Adrenal gland (tissue), 12 donors: ENCODE data around the gene WWOX. TPM values are rescaled to one million over a fixed set of nuclear protein-coding genes. Genes with fewer than 3 reads are reported as not detected.

ENCODE experiments used
- DNase-seq, 7 donors: peaks; one replicate each; pipeline ENCODE4 v3.0.0-alpha.2; 2019 to 2020
- H3K27ac ChIP-seq, 5 donors: fragments of 200-600 bp; sonication (generic) in 4 of 5; 1 replicate in 3 of 5; 2 replicates in 2 of 5; pipeline versions ENCODE4 v1.5.1 to v1.8.0; 2016 to 2020; ENCODE audit warnings: mild to moderate bottlenecking in 1 of 5
- H3K27me3 ChIP-seq: fragments of 200-600 bp; 2 replicates; pipeline ENCODE4 v1.8.0; 2021
- H3K36me3 ChIP-seq, 2 donors: fragments of 200-600 bp; replicated peaks in 1 of 2; 1 replicate in 1 of 2; 2 replicates in 1 of 2; pipeline versions ENCODE4 v1.5.1 to v1.8.0; 2018 to 2022
- H3K4me1 ChIP-seq, 2 donors: fragments of 200-600 bp; replicated peaks in 1 of 2; 1 replicate in 1 of 2; 2 replicates in 1 of 2; pipeline versions ENCODE4 v1.5.1 to v1.8.0; 2018 to 2021
- H3K4me3 ChIP-seq, 4 donors: fragments of 200-600 bp; sonication (generic) in 3 of 4; one replicate each; pipeline ENCODE4 v1.5.1; 2016 to 2018
- H3K9me3 ChIP-seq, 3 donors: fragments of 200-600 bp; sonication (generic) in 1 of 3; replicated peaks in 1 of 3; 1 replicate in 2 of 3; 2 replicates in 1 of 3; pipeline versions ENCODE4 v1.5.1 to v1.8.0; 2016 to 2021
- CTCF ChIP-seq, 6 experiments: fragments of 450-650 bp in 4 of 6; fragments of 200-600 bp in 2 of 6; sonication (generic) in 1 of 6; IDR thresholded peaks; 1 replicate in 5 of 6; 2 replicates in 1 of 6; pipeline versions ENCODE4 v1.5.1 to v1.8.0; 2016 to 2021; ENCODE audit warnings: antibody characterized with exemption in 6 of 6, mild to moderate bottlenecking in 2 of 6, moderate library complexity in 1 of 6
- POLR2A ChIP-seq, 2 donors: fragments of 450-650 bp; IDR thresholded peaks; one replicate each; pipeline ENCODE4 v1.6.1; 2017; ENCODE audit warnings: antibody characterized with exemption in 2 of 2, mild to moderate bottlenecking in 2 of 2, moderate library complexity in 1 of 2
- WGBS, 4 donors: extraction: QIAGEN DNeasy Blood & Tissue Kit in 2 of 4; methylation state at CpG; one replicate each; pipeline versions ENCODE4 v1.1.5 to v1.1.7; 2013 to 2017; 5-methylcytosine and 5-hydroxymethylcytosine counted together
- intact Hi-C, 2 donors: fragments of 100-400 bp; cut with DNase I; formaldehyde crosslinking; loops; one replicate each; pipeline versions ENCODE4 v1.14.1 to v1.15.0; 2022 to 2023
- polyA plus RNA-seq, 3 donors: library from polyadenylated mRNA; stranded (reverse); fragments of 200-250 nt in 2 of 3; fragments of 350-450 nt in 1 of 3; fragmentation: Illumina TruSeq in 1 of 3; extraction: RNeasy Lipid Tissue Mini Kit (QIAGEN cat#74804) in 1 of 3; gene quantifications; one replicate each; pipeline ENCODE4 v1.2.3, GENCODE V29; 2013 to 2014
- total RNA-seq, 9 donors: library from RNA; depleted of rRNA in 4 of 9; stranded (reverse); fragments of >200 nt in 4 of 9; fragments of 120-200 nt in 1 of 9; fragmentation: NEBNext Ultra II Directional in 1 of 9; extraction: Animal tissue kit (Norgen Biotek cat#: 25700) in 1 of 9; gene quantifications; one replicate each; pipeline versions ENCODE4 v1.1.0 to v1.2.4, GENCODE V29; 2013 to 2023
- donor health status: healthy with polysubstance abuse.
- donor health status: Bipolar disorder and iron deficiency.
- donor health status: DM: yes; HTN: yes; CAD: no.
- donor health status: DM: no; HTN: no; CAD: no.
- donor health status: DM: no; HTN: no; CAD: no.
- donor health status: DM: yes; HTN: yes; CAD: no.

Gene WWOX
- total and polyA plus RNA-seq, 12 donors: 11.8 to 74.6 (median 20.5) TPM

DNA sequence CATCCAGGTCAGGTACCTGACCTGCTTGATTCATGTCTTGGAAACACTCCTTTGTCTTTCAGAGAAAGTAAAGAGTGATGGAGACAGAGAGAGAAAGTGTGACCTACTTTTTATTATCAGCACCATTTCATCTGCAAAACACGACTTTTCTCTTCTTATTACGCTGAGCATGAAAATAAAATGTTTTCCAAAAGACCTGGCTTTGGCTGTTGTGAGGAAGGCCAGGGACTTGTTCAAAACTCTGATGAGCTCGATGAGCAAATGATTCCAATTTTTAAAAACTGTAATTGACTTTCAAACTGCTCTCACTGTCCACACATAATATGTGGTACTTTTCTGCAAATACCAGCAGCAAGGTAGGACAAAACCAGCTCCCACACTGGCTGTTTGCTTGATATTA lies 821.2 kb downstream of the WWOX start:
- TF ChIP-seq CTCF (IDR thresholded peaks at IDR 0.05): no peak
- H3K4me3 ChIP-seq: no peak overlapping the region
- no peaks in the 10 kb centered on the region for H3K4me1 ChIP-seq
- peaks cover 0 to 8% (median 0%) of the 10 kb centered on the region in 3 donors for H3K9me3 ChIP-seq
- H3K27me3 ChIP-seq: no peaks in the 10 kb centered on the region
- 36 to 47% (median 44%) methylated on average over 3 of the region's 3 CpGs for WGBS, 4 donors
- H3K27ac ChIP-seq: no peak overlapping the region
- no peaks in the 10 kb centered on the region for H3K36me3 ChIP-seq
- no peak for DNase-seq
- intact Hi-C loops: no loop called here

GRCh38 chr16:78925083-78925767 lies 825.8 kb downstream of the WWOX start:
- intact Hi-C loops: no loop called here
- no peaks in the 10 kb centered on the region for H3K27me3 ChIP-seq
- H3K36me3 ChIP-seq: no peaks in the 10 kb centered on the region
- peaks cover 0 to 8% (median 0%) of the 10 kb centered on the region in 3 donors for H3K9me3 ChIP-seq
- H3K27ac ChIP-seq: no peak overlapping the region
- H3K4me3 ChIP-seq: no peak overlapping the region
- no peaks in the 10 kb centered on the region for H3K4me1 ChIP-seq
- DNase-seq: peak; percentile 20 to 76 (median 48)
- WGBS, 4 donors: 54 to 63% (median 60%) methylated on average over 8 of the region's 8 CpGs
- no peak for TF ChIP-seq POLR2A (IDR thresholded peaks at IDR 0.05)
- peak; percentile 43 to 66 (median 57) for TF ChIP-seq CTCF (IDR thresholded peaks at IDR 0.05)

DNA sequence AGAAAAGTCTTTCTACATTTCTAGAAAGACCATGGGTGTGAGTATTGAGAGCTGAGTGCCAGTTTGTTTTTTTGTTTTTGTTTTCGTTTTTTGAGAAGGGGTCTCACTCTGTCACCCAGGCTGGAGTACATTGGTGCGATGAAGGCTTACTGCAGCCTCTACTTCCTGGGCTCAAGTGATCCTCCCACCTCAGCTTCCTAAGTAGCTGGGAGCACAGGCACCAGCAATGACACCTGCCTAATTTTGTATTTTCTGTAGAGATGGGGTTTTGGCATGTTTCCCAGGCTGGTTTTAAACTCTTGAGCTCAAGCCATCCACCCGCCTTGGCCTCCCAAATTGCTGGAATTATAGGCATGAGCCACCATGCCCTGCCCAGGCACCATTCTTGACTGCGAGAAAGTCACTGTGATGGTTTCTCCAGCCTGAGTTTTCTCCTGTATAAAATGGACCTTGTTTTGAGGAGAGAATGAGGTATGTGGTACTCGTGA lies 827.3 kb downstream of the WWOX start:
- Histone ChIP-seq H3K27ac (no peak overlapping the region), H3K4me3 (no peak overlapping the region), H3K36me3 (no peaks in the 10 kb centered on the region), H3K27me3 (no peaks in the 10 kb centered on the region), H3K9me3 (peaks cover 0 to 4% (median 0%) of the 10 kb centered on the region in 3 donors), H3K4me1 (no peaks in the 10 kb centered on the region)
- TF ChIP-seq CTCF (IDR thresholded peaks at IDR 0.05): no peak
- TF ChIP-seq POLR2A (IDR thresholded peaks at IDR 0.05): no peak
- WGBS, 4 donors: 94 to 97% (median 94%) methylated on average over 5 of the region's 5 CpGs
- intact Hi-C loops: no loop called here
- no peak for DNase-seq

- Histone ChIP-seq H3K9me3 (no peaks in the 10 kb centered on the region), H3K27ac (no peak overlapping the region), H3K27me3 (no peaks in the 10 kb centered on the region), H3K36me3 (no peaks in the 10 kb centered on the region), H3K4me1 (no peaks in the 10 kb centered on the region), H3K4me3 (peak overlapping the region in 1 of 4 donors; percentile 38)
- TF ChIP-seq CTCF (IDR thresholded peaks at IDR 0.05) (no peak), POLR2A (IDR thresholded peaks at IDR 0.05) (no peak)
- intact Hi-C loops: no loop called here
- 48 to 61% (median 53%) methylated on average over 4 of the region's 4 CpGs for WGBS, 4 donors
- DNase-seq: no peak
These were observed 828.3 kb downstream of the WWOX start for GRCh38 chr16:78927766-78928165.
